HEK293 (cell line): ENCODE data around the gene ZNF614.

Source experiments
- AEBP2 ChIP-seq: fragments of 450-650 bp; formaldehyde crosslinking; IDR thresholded peaks from 2 replicates; pipeline ENCODE4 v1.5.1; 2016; ENCODE audit warnings: missing biosample characterization, missing genetic modification characterization, borderline replicate concordance
- KLF8 ChIP-seq: fragments of 450-650 bp; formaldehyde crosslinking; IDR thresholded peaks from 2 replicates; pipeline ENCODE4 v1.5.1; 2016; ENCODE audit warnings: missing biosample characterization, missing genetic modification characterization
- TCF7L2 ChIP-seq: IDR thresholded peaks from 2 replicates; pipeline ENCODE4 v1.6.1; 2011; ENCODE audit warnings: low read depth, mild to moderate bottlenecking, inconsistent platforms, low read length, moderate library complexity, borderline replicate concordance
- ZBTB48 ChIP-seq: fragments of 450-650 bp; formaldehyde crosslinking; IDR thresholded peaks from 2 replicates; pipeline ENCODE4 v1.5.1; 2016; ENCODE audit warnings: missing biosample characterization, missing genetic modification characterization
- ZFP3 ChIP-seq: fragments of 450-650 bp; formaldehyde crosslinking; IDR thresholded peaks from 2 replicates; pipeline ENCODE4 v1.5.1; 2016; ENCODE audit warnings: low read depth, missing biosample characterization, missing genetic modification characterization
- ZFP69B ChIP-seq: fragments of 450-650 bp; formaldehyde crosslinking; IDR thresholded peaks from 2 replicates; pipeline ENCODE4 v1.5.1; 2016; ENCODE audit warnings: missing biosample characterization, missing genetic modification characterization
- ZNF16 ChIP-seq: fragments of 450-650 bp; formaldehyde crosslinking; IDR thresholded peaks from 2 replicates; pipeline ENCODE4 v1.5.1; 2016; ENCODE audit warnings: low read depth, missing biosample characterization, missing genetic modification characterization
- ZNF214 ChIP-seq: fragments of 450-650 bp; formaldehyde crosslinking; IDR thresholded peaks from 2 replicates; pipeline ENCODE4 v1.5.1; 2017; ENCODE audit warnings: missing biosample characterization, mild to moderate bottlenecking, missing genetic modification characterization, borderline replicate concordance
- ZNF24 ChIP-seq: fragments of 450-650 bp; formaldehyde crosslinking; IDR thresholded peaks from 2 replicates; pipeline ENCODE4 v1.5.1; 2016; ENCODE audit warnings: missing biosample characterization, missing genetic modification characterization
- ZNF280C ChIP-seq: fragments of 450-650 bp; formaldehyde crosslinking; IDR thresholded peaks from 2 replicates; pipeline ENCODE4 v1.5.1; 2016; ENCODE audit warnings: missing biosample characterization, missing genetic modification characterization
- ZNF280D ChIP-seq: fragments of 450-650 bp; formaldehyde crosslinking; IDR thresholded peaks from 2 replicates; pipeline ENCODE4 v1.5.1; 2016; ENCODE audit warnings: missing biosample characterization, missing genetic modification characterization
- ZNF324 ChIP-seq: fragments of 450-650 bp; formaldehyde crosslinking; IDR thresholded peaks from 2 replicates; pipeline ENCODE4 v1.5.1; 2016; ENCODE audit warnings: missing biosample characterization, missing genetic modification characterization
- ZNF362 ChIP-seq: fragments of 450-650 bp; formaldehyde crosslinking; IDR thresholded peaks from 2 replicates; pipeline ENCODE4 v1.5.1; 2016; ENCODE audit warnings: missing biosample characterization, missing genetic modification characterization
- ZNF510 ChIP-seq: fragments of 450-650 bp; formaldehyde crosslinking; IDR thresholded peaks from 2 replicates; pipeline ENCODE4 v1.5.1; 2018; ENCODE audit warnings: mild to moderate bottlenecking, missing genetic modification characterization, missing biosample characterization; ENCODE audit not compliant: insufficient replicate concordance
- ZNF513 ChIP-seq: fragments of 450-650 bp; IDR thresholded peaks from 2 replicates; pipeline ENCODE4 v1.5.1; 2018; ENCODE audit warnings: missing biosample characterization, missing genetic modification characterization
- ZNF548 ChIP-seq: fragments of 450-650 bp; formaldehyde crosslinking; IDR thresholded peaks from 2 replicates; pipeline ENCODE4 v1.5.1; 2016; ENCODE audit warnings: missing biosample characterization, missing genetic modification characterization
- ZNF580 ChIP-seq: fragments of 450-650 bp; formaldehyde crosslinking; IDR thresholded peaks from 2 replicates; pipeline ENCODE4 v1.5.1; 2016; ENCODE audit warnings: missing biosample characterization, missing genetic modification characterization
- ZNF677 ChIP-seq: fragments of 450-650 bp; IDR thresholded peaks from 2 replicates; pipeline ENCODE4 v1.5.0; 2018; ENCODE audit warnings: missing biosample characterization, mild to moderate bottlenecking, missing genetic modification characterization, moderate library complexity
- ZSCAN30 ChIP-seq: fragments of 450-650 bp; IDR thresholded peaks from 2 replicates; pipeline ENCODE4 v1.5.1; 2018; ENCODE audit warnings: missing biosample characterization, mild to moderate bottlenecking, missing genetic modification characterization, moderate library complexity
- TF ChIP-seq, protein P1 (sequence below): fragments of 450-650 bp; formaldehyde crosslinking; IDR thresholded peaks from 2 replicates; pipeline ENCODE4 v1.5.1; 2016; ENCODE audit warnings: missing biosample characterization, missing genetic modification characterization
- TF ChIP-seq, protein P2 (sequence below): fragments of 450-650 bp; formaldehyde crosslinking; IDR thresholded peaks from 2 replicates; pipeline ENCODE4 v1.5.1; 2016; ENCODE audit warnings: missing biosample characterization, missing genetic modification characterization, borderline replicate concordance

Gene ZNF614

GRCh38 chr19:52048555-52049501 is 20.6 kb upstream of the ZNF614 start, which contains the start of gene ZNF432 (continued):
- TF ChIP-seq ZNF280D (peak; percentile 71), ZBTB48 (tag by site-specific recombination) (peak; percentile 62; the same call in 1 of the 2 replicates), ZNF513 (tag by site-specific recombination) (no peak), ZNF280C (tag by site-specific recombination) (no peak), ZNF510 (tag by site-specific recombination) (no peak), KLF8 (tag by site-specific recombination) (0 out of 2 replicates have a peak, but pooled peaks have one; percentile 16), ZSCAN30 (tag by site-specific recombination) (0 out of 2 replicates have a peak, but pooled peaks have one; percentile 21), ZNF580 (tag by site-specific recombination) (no peak), AEBP2 (no peak), TCF7L2 (no peak; the same call in 1 of the 2 replicates), ZNF677 (tag by site-specific recombination) (no peak), ZNF214 (tag by site-specific recombination) (no peak), ZNF548 (tag by site-specific recombination) (no peak), ZNF362 (no peak), ZNF24 (tag by site-specific recombination) (no peak), ZFP69B (tag by site-specific recombination) (0 out of 2 replicates have a peak, but pooled peaks have one; percentile 18), ZNF324 (tag by site-specific recombination) (no peak; the same call in 1 of the 2 replicates), ZNF16 (tag by site-specific recombination) (no peak; the same call in 1 of the 2 replicates), ZFP3 (tag by site-specific recombination) (no peak)
- TF ChIP-seq, protein P1, sequence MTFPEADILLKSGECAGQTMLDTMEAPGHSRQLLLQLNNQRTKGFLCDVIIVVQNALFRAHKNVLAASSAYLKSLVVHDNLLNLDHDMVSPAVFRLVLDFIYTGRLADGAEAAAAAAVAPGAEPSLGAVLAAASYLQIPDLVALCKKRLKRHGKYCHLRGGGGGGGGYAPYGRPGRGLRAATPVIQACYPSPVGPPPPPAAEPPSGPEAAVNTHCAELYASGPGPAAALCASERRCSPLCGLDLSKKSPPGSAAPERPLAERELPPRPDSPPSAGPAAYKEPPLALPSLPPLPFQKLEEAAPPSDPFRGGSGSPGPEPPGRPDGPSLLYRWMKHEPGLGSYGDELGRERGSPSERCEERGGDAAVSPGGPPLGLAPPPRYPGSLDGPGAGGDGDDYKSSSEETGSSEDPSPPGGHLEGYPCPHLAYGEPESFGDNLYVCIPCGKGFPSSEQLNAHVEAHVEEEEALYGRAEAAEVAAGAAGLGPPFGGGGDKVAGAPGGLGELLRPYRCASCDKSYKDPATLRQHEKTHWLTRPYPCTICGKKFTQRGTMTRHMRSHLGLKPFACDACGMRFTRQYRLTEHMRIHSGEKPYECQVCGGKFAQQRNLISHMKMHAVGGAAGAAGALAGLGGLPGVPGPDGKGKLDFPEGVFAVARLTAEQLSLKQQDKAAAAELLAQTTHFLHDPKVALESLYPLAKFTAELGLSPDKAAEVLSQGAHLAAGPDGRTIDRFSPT (tag by site-specific recombination) = no peak
- TF ChIP-seq, protein P2, sequence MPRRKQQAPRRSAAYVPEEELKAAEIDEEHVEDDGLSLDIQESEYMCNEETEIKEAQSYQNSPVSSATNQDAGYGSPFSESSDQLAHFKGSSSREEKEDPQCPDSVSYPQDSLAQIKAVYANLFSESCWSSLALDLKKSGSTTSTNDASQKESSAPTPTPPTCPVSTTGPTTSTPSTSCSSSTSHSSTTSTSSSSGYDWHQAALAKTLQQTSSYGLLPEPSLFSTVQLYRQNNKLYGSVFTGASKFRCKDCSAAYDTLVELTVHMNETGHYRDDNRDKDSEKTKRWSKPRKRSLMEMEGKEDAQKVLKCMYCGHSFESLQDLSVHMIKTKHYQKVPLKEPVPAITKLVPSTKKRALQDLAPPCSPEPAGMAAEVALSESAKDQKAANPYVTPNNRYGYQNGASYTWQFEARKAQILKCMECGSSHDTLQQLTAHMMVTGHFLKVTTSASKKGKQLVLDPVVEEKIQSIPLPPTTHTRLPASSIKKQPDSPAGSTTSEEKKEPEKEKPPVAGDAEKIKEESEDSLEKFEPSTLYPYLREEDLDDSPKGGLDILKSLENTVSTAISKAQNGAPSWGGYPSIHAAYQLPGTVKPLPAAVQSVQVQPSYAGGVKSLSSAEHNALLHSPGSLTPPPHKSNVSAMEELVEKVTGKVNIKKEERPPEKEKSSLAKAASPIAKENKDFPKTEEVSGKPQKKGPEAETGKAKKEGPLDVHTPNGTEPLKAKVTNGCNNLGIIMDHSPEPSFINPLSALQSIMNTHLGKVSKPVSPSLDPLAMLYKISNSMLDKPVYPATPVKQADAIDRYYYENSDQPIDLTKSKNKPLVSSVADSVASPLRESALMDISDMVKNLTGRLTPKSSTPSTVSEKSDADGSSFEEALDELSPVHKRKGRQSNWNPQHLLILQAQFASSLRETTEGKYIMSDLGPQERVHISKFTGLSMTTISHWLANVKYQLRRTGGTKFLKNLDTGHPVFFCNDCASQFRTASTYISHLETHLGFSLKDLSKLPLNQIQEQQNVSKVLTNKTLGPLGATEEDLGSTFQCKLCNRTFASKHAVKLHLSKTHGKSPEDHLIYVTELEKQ (tag by site-specific recombination) = no peak
